OCI-LY7 (cell line): Measurements from ENCODE around the gene PSMB5. TPM values are rescaled to one million over a fixed set of nuclear protein-coding genes. Genes with fewer than 3 reads are reported as not detected.

ENCODE experiments used
- BruUV-seq: library from RNA; stranded (reverse); fragments of 400-500 nt; replicated peaks from 2 replicates; lab custom pipeline; 2021; lab: Mats Ljungman, UMichigan
- CTCF ChIA-PET: fragments of 300-600 bp; sonication (Branson Sonifier 250); formaldehyde crosslinking; loops from one replicate; lab custom pipeline; 2022; ENCODE audit warnings: antibody characterized with exemption; ENCODE audit not compliant: unreplicated experiment; lab: Charles Lee
- POLR2A ChIA-PET: fragments of 300-600 bp; sonication (Branson Sonifier 250); formaldehyde crosslinking; loops from one replicate; lab custom pipeline; 2022; ENCODE audit warnings: antibody characterized with exemption; lab: Charles Lee
- DNase-seq: peaks from one replicate; pipeline ENCODE4 v3.0.0-alpha.2; 2015; ENCODE audit warnings: low spot score
- H2AFZ ChIP-seq: fragments of 200-600 bp; sonication (generic), shearing (Covaris generic); 2 replicates; pipeline ENCODE4 v1.6.1; 2014; ENCODE audit warnings: mild to moderate bottlenecking, antibody characterized with exemption, low read length, moderate library complexity
- H3K27ac ChIP-seq: fragments of 200-600 bp; sonication (generic); 2 replicates; pipeline ENCODE4 v1.5.1; 2014; ENCODE audit warnings: mixed run types, low read depth, mild to moderate bottlenecking, moderate library complexity, low read length, inconsistent platforms; ENCODE audit not compliant: poor library complexity, severe bottlenecking
- H3K36me3 ChIP-seq: fragments of 200-600 bp; sonication (generic); 2 replicates; pipeline ENCODE4 v1.6.1; 2014; ENCODE audit warnings: mild to moderate bottlenecking, antibody characterized with exemption, low read length, moderate library complexity, mixed read lengths; ENCODE audit not compliant: insufficient read depth
- H3K4me1 ChIP-seq: fragments of 200-600 bp; sonication (generic); 2 replicates; pipeline ENCODE4 v1.5.1; 2014; ENCODE audit warnings: mild to moderate bottlenecking, low read length; ENCODE audit not compliant: insufficient read depth, poor library complexity, severe bottlenecking
- H3K4me2 ChIP-seq: fragments of 200-600 bp; sonication (generic); 2 replicates; pipeline ENCODE4 v1.6.1; 2014; ENCODE audit warnings: mild to moderate bottlenecking, low read length
- H3K4me3 ChIP-seq: fragments of 200-600 bp; sonication (generic); 2 replicates; pipeline ENCODE4 v1.5.1; 2014; ENCODE audit warnings: mild to moderate bottlenecking, low read depth, low read length; ENCODE audit not compliant: poor library complexity, severe bottlenecking
- H3K79me2 ChIP-seq: fragments of 200-600 bp; sonication (generic); 2 replicates; pipeline ENCODE4 v1.6.1; 2016; ENCODE audit warnings: low read depth, mild to moderate bottlenecking, low read length, moderate library complexity, mixed read lengths; ENCODE audit not compliant: insufficient read depth
- H3K9me2 ChIP-seq: fragments of 200-600 bp; sonication (generic); 2 replicates; pipeline ENCODE4 v1.6.1; 2016; ENCODE audit warnings: mild to moderate bottlenecking, low read length, mixed read lengths; ENCODE audit not compliant: insufficient read depth
- H3K9me3 ChIP-seq: fragments of 200-600 bp; sonication (generic); 2 replicates; pipeline ENCODE4 v1.6.1; 2014; ENCODE audit warnings: mild to moderate bottlenecking, mixed run types, low read length, mixed read lengths
- H4K20me1 ChIP-seq: fragments of 200-600 bp; sonication (generic); 2 replicates; pipeline ENCODE4 v1.6.1; 2014; ENCODE audit warnings: mild to moderate bottlenecking, antibody characterized with exemption, low read length, moderate library complexity, mixed read lengths; ENCODE audit not compliant: insufficient read depth
- CTCF ChIP-seq: fragments of 200-600 bp; sonication (generic); conservative IDR thresholded peaks from 2 replicates; pipeline ENCODE4 v1.5.1; 2014; ENCODE audit warnings: mild to moderate bottlenecking, antibody characterized with exemption, low read length, moderate library complexity, mixed read lengths
- EZH2phosphoT487 ChIP-seq: fragments of 200-600 bp; sonication (generic); IDR thresholded peaks from 2 replicates; pipeline ENCODE4 v1.6.1; 2018; ENCODE audit warnings: low read depth, borderline replicate concordance, mild to moderate bottlenecking, mixed run types, antibody characterized with exemption, low read length, moderate library complexity, mixed read lengths
- intact Hi-C: fragments of 100-400 bp; cut with micrococcal nuclease; formaldehyde crosslinking; loops from one replicate; pipeline ENCODE4 v1.10.0; 2022; ENCODE audit not compliant: unreplicated experiment
- total RNA-seq, 2 experiments: library from RNA; depleted of rRNA in 1 of 2; stranded (reverse); fragments of >200 nt in 1 of 2; shearing (Covaris generic) in 1 of 2; gene quantifications; 2 replicates each; pipeline ENCODE4 v1.2.3, GENCODE V29; 2014 to 2022

The PSMB5 gene
- total RNA-seq, 2 experiments from 2014 or later, result 111 to 122 TPM

GRCh38 chr14:23051141-23052057 is 16.7 kb upstream of the PSMB5 start:
- H3K9me2 ChIP-seq, result no peaks in the 10 kb centered on the region
- no peak overlapping the region for H3K27ac ChIP-seq
- H3K36me3 ChIP-seq, result no peaks in the 10 kb centered on the region
- H2AFZ ChIP-seq, result no peak overlapping the region
- no peak overlapping the region for H3K4me3 ChIP-seq
- intact Hi-C loops, result loop anchor here (10.0 kb wide), 1 partner anchor 477 kb away; no protein-coding TSS in a partner anchor
- TF ChIP-seq EZH2phosphoT487, result no peak
- no peak for TF ChIP-seq CTCF
- ChIA-PET POLR2A (interaction anchor here (0.6 kb wide), 2 partner anchors 10 to 41 kb away, joined by 3 read pairs; no protein-coding TSS in a partner anchor), CTCF (no interaction called here)
- peaks cover 5% of the 10 kb centered on the region for H3K4me1 ChIP-seq
- H3K79me2 ChIP-seq, result no peaks in the 10 kb centered on the region
- no TSS peak for BruUV-seq
- no peaks in the 10 kb centered on the region for H4K20me1 ChIP-seq
- no peak for DNase-seq
- no peak overlapping the region for H3K4me2 ChIP-seq
- H3K9me3 ChIP-seq, result no peaks in the 10 kb centered on the region

- H3K4me2 ChIP-seq, result no peak overlapping the region
- no peaks in the 10 kb centered on the region for H3K79me2 ChIP-seq
- CTCF ChIA-PET, result interaction anchor here (1.1 kb wide), 1 partner anchor 63 kb away, joined by 3 read pairs; no protein-coding TSS in a partner anchor
- no peak for TF ChIP-seq EZH2phosphoT487
- TF ChIP-seq CTCF, result no peak
- no TSS peak for BruUV-seq
- POLR2A ChIA-PET, result interaction anchor here (0.8 to 1.8 kb wide), 2 partner anchors 42 to 47 kb away, joined by 3 to 4 read pairs; no protein-coding TSS in a partner anchor
- H3K27ac ChIP-seq, result no peak overlapping the region
- no peaks in the 10 kb centered on the region for H3K9me2 ChIP-seq
- no peaks in the 10 kb centered on the region for H4K20me1 ChIP-seq
- no peak overlapping the region for H3K4me3 ChIP-seq
- intact Hi-C loops, result no loop called here
- H3K4me1 ChIP-seq, result no peaks in the 10 kb centered on the region
- H3K9me3 ChIP-seq, result no peaks in the 10 kb centered on the region
- H2AFZ ChIP-seq, result no peak overlapping the region
- DNase-seq, result no peak
- H3K36me3 ChIP-seq, result no peaks in the 10 kb centered on the region
These were observed 14.3 kb upstream of the PSMB5 start for GRCh38 chr14:23049011-23049410.
